ENCODE results near the gene FBN1. TPM values are rescaled to one million over a fixed set of nuclear protein-coding genes. Genes with fewer than 3 reads are reported as not detected.
A peak's percentile ranks its signal among the peaks of the same experiment; 100 is the strongest.

Gene FBN1
- total and polyA plus RNA-seq, 5 experiments from 2014 or later = 0.01 to 0.21 (median 0.08) TPM; not detected in 2

DNA sequence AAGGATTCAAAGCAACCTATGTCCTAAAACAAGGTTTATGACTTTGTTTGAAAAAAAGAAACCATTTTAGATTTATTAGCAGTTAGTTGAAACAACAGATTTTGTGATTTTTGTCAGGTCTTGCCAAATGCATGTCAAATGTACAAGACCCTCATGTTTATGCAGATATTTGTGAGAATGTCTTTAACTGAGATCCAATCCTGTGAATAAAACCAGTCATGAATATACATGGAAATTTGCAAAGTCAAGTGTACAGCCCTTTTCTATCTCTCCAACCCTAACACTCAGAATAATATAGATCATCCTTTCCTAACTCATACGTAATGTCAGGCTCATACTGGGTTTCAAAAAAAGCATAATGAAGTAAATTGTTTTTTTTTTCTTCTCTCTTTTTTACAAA is 237.9 kb downstream of the FBN1 start:
- DNase-seq = no peak
- no peaks in the 10 kb centered on the region for H3K4me1 Mint-ChIP-seq
- no peak overlapping the region for H3K4me3 Mint-ChIP-seq
- H3K27me3 Mint-ChIP-seq = peaks cover 0 to 8% (median 0%) of the 10 kb centered on the region in 5 donors
- no peak overlapping the region for H3K27ac Mint-ChIP-seq
- no peaks in the 10 kb centered on the region for H3K9me3 Mint-ChIP-seq
- ATAC-seq = no peak
- no peaks in the 10 kb centered on the region for H3K36me3 Mint-ChIP-seq
- POLR2A ChIA-PET = no interaction called here

DNA sequence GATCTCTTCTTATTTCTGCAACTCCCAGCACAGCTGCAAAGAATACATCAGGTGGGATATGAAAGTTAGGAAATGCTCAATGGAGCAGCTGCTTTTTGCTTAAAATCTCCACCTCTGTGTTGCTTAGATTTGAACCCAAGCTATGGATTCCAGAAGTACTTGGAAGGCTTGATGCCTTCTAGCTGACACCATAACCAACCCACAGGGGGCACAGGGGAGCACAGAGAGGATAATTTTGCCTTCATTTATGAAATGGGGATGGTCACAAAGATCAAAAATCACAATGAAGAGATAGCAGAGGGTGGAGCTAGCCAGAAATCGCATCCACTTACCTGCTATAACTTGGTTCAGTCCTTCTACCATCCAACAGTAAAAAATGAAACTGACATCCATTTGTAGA is 238.6 kb downstream of the FBN1 start:
- no peak overlapping the region for H3K4me3 Mint-ChIP-seq

DNA sequence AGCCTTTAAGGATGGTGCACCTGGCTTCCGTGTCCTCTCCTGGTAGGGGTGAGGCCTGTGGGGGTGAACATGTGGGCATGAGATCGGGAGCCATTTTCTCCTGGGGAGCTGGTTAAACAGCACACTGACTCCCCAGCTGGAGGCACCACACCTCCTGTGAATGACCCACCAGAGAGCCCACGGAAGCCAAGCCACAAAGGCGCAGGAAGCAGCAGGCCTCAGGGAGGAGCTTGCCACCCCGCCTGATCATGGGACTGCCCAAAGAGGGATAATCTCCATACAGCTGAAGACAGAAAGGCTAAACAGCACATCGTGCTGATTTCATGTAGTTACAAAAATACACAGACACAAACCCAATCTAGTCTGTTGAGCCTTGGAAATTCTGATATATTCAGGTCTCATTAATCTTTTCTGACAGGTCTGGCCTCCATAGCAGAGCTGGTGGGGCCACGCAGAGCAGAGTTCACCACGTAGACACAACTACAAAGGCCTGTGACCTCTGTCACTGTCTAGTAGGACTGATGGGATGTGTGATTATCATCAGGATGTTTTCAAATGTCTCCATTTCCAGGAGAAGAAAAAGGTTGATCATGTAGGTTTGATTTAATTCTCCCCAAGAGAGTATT is 239.1 kb downstream of the FBN1 start:
- Mint-ChIP-seq H3K36me3 (no peaks in the 10 kb centered on the region), H3K27me3 (peaks cover 0 to 8% (median 0%) of the 10 kb centered on the region in 5 donors), H3K27ac (no peak overlapping the region), H3K4me1 (no peaks in the 10 kb centered on the region), H3K4me3 (no peak overlapping the region), H3K9me3 (no peaks in the 10 kb centered on the region)
- no peak for DNase-seq
- no peak for ATAC-seq
- POLR2A ChIA-PET = no interaction called here

More for the DNA sequence above, 238.6 kb downstream of the FBN1 start:
- H3K4me1 Mint-ChIP-seq = no peaks in the 10 kb centered on the region
- peaks cover 0 to 8% (median 0%) of the 10 kb centered on the region in 5 donors for H3K27me3 Mint-ChIP-seq
- no peaks in the 10 kb centered on the region for H3K36me3 Mint-ChIP-seq
- POLR2A ChIA-PET = no interaction called here
- no peak for ATAC-seq
- no peak overlapping the region for H3K27ac Mint-ChIP-seq
- no peaks in the 10 kb centered on the region for H3K9me3 Mint-ChIP-seq
- no peak for DNase-seq

DNA sequence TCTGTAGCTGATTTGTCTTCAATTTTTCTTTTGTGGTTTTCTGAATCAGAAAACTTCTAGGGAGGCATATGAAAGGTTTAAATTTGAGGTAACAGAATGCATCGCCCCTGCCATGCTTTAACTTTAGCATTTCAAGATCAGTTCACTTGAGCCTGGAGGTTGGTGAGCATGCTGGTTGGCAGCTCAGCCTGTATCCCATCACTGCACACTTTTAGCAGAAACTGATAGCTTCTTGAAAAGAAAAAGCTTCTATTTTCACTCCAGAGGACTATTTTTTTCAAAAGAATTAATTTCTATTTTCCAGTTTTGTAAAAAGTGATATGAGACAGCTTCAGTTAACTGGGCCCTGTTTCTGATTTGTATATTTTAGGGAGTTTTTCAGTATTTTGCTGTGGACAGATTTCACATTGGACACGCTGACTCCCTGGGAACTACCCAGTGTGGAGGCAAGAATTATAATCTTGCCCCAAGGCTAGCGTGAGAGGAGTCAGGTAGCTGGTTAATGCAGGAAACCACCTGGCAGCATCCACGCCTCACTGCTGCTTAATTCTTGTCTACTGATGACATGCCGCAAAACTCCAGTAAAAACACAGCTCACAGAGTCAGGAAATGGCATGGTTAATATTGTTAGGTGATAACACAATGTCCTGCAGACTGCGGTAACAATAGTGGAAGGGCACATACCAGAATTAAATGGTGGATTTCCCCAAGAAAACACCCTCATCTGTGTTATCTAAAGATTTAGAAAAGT is 242.9 kb downstream of the FBN1 start:
- H3K36me3 Mint-ChIP-seq = no peaks in the 10 kb centered on the region
- no peak overlapping the region for H3K27ac Mint-ChIP-seq
- no peak overlapping the region for H3K4me3 Mint-ChIP-seq
- H3K4me1 Mint-ChIP-seq = no peaks in the 10 kb centered on the region
- no peaks in the 10 kb centered on the region for H3K9me3 Mint-ChIP-seq
- H3K27me3 Mint-ChIP-seq = peaks cover 0 to 9% (median 4%) of the 10 kb centered on the region in 5 donors
- POLR2A ChIA-PET = no interaction called here
- no peak for ATAC-seq
- no peak for DNase-seq

DNA sequence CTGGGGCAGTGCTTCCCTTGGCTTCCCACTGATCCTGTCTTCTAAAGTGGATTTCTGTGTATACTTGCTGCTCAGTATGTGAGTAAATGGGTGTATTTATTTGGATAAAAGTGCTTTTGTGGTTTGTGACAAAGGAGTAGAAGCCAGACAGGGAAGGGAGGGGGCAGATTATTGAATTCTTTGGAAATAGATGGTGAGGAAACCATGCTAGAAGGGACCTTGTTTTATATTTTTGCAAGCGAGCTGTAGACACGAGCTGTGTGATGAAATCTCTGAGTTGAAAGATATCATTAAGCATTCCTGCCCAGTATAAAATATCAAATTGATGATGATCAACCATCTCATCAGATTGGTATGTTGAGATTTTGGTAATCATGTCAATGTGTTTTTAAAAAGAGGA is 245.4 kb downstream of the FBN1 start:
- H3K27me3 Mint-ChIP-seq = peaks cover 0 to 9% (median 0%) of the 10 kb centered on the region in 5 donors
- H3K9me3 Mint-ChIP-seq = no peaks in the 10 kb centered on the region
- no peak overlapping the region for H3K4me3 Mint-ChIP-seq
- no peak for ATAC-seq
- POLR2A ChIA-PET = no interaction called here
- H3K36me3 Mint-ChIP-seq = no peaks in the 10 kb centered on the region
- peak overlapping the region in 1 of 10 donors; percentile 48 for H3K27ac Mint-ChIP-seq
- DNase-seq = no peak
- H3K4me1 Mint-ChIP-seq = no peaks in the 10 kb centered on the region

DNA sequence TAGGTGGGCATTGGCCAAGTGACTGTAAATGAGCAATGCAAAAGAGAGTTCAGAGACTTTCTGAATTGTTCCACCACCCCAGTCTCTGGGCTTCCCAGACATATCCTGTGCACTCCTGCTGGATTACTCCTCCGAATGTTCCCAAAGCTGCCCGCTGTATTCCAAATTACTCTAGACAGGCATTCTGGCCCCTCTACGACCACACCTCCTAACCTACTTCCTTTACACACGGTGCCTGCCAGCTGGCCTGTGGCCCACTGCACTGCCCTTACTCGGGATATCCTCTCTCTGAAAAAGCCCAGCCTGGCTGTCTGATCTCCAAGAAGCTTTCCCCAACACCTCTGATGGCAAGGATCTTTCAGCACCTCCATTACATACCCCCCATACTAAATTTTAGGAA is 247.7 kb downstream of the FBN1 start:
- H3K4me3 Mint-ChIP-seq = no peak overlapping the region
- no peaks in the 10 kb centered on the region for H3K36me3 Mint-ChIP-seq
- no peaks in the 10 kb centered on the region for H3K4me1 Mint-ChIP-seq

DNA sequence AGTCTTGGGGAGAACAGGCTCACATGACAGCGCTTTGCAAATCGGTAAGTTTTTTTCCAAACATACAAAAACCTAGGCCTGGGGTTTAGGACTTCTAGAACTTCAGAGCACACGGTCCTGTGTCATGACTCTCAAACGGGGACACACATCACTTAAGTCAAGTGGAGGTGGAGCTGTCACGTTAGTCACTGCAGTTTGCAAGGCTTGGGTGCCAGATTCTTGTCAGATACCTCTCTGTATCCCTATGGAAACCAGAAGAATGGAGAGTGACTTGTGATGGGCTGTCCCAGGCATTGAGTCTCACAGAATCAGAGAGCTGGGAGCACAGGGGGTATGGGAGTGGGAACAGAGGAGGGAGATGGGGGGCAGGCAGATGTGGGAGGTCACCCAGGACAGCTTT is 249.5 kb downstream of the FBN1 start:
- H3K27ac Mint-ChIP-seq = no peak overlapping the region
- POLR2A ChIA-PET = no interaction called here

More for the DNA sequence above, 247.7 kb downstream of the FBN1 start:
- POLR2A ChIA-PET = no interaction called here
- Mint-ChIP-seq H3K27me3 (peaks cover 0 to 13% (median 4%) of the 10 kb centered on the region in 5 donors), H3K27ac (no peak overlapping the region), H3K9me3 (no peaks in the 10 kb centered on the region)
- ATAC-seq = no peak
- no peak for DNase-seq

DNA sequence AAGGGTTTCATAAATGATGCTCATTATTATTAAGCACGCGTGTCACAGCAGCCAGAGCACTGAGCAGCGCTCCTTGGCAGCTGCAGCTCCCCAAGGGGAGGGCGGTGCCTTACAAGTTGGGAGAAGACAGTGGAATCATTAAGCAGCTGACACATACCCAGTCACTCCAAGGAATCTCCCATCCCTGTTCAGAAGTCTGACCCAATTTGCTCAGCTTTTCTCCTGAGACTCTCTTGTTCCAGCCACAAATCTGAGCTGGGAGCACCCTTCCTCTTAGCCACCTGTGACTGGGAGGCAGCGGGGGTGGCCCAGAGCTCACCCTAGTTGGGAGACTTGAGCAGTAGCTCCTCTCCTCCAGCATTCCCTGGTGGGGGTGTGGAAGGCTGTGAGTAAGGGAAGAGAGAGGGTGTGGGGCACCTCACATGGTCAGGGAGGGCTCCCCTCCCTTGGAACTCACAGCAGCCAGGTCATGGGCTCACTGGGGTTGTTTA is 249.9 kb downstream of the FBN1 start:
- peaks cover 0 to 16% (median 4%) of the 10 kb centered on the region in 5 donors for H3K27me3 Mint-ChIP-seq
- H3K4me3 Mint-ChIP-seq = no peak overlapping the region
- H3K9me3 Mint-ChIP-seq = no peaks in the 10 kb centered on the region
- no peaks in the 10 kb centered on the region for H3K4me1 Mint-ChIP-seq
- POLR2A ChIA-PET = no interaction called here
- H3K27ac Mint-ChIP-seq = no peak overlapping the region
- DNase-seq = no peak
- no peaks in the 10 kb centered on the region for H3K36me3 Mint-ChIP-seq
- no peak for ATAC-seq

More for the DNA sequence above, 249.5 kb downstream of the FBN1 start:
- ATAC-seq (no peak), DNase-seq (no peak)
- H3K4me1 Mint-ChIP-seq = no peaks in the 10 kb centered on the region
- H3K27me3 Mint-ChIP-seq = peaks cover 0 to 16% (median 4%) of the 10 kb centered on the region in 5 donors
- H3K36me3 Mint-ChIP-seq = no peaks in the 10 kb centered on the region
- H3K9me3 Mint-ChIP-seq = no peaks in the 10 kb centered on the region
- H3K4me3 Mint-ChIP-seq = no peak overlapping the region

DNA sequence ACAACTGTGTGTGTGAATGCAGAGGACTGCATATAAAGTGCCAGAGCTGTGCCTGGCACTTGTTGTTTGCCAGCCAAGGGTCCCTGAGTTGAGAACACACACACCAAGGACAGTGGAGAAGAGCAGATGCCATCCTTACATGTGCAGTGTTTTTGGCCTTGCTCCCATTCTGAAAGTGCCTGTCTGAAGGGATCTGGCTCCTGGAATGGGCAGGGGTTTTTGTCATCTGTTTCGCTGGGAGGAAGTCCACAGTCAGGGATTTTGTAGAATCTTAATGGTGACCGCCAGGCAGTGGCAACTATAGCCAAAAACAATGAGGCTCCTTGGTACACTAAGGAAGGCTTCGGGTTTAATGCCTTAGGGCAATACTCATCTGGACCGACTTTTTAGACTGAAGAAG is 250.5 kb downstream of the FBN1 start:
- Mint-ChIP-seq H3K27ac (no peak overlapping the region), H3K9me3 (no peaks in the 10 kb centered on the region), H3K27me3 (peaks cover 0 to 16% (median 4%) of the 10 kb centered on the region in 5 donors), H3K4me3 (no peak overlapping the region), H3K36me3 (no peaks in the 10 kb centered on the region), H3K4me1 (no peaks in the 10 kb centered on the region)
- POLR2A ChIA-PET = no interaction called here
- ATAC-seq (no peak), DNase-seq (no peak)

DNA sequence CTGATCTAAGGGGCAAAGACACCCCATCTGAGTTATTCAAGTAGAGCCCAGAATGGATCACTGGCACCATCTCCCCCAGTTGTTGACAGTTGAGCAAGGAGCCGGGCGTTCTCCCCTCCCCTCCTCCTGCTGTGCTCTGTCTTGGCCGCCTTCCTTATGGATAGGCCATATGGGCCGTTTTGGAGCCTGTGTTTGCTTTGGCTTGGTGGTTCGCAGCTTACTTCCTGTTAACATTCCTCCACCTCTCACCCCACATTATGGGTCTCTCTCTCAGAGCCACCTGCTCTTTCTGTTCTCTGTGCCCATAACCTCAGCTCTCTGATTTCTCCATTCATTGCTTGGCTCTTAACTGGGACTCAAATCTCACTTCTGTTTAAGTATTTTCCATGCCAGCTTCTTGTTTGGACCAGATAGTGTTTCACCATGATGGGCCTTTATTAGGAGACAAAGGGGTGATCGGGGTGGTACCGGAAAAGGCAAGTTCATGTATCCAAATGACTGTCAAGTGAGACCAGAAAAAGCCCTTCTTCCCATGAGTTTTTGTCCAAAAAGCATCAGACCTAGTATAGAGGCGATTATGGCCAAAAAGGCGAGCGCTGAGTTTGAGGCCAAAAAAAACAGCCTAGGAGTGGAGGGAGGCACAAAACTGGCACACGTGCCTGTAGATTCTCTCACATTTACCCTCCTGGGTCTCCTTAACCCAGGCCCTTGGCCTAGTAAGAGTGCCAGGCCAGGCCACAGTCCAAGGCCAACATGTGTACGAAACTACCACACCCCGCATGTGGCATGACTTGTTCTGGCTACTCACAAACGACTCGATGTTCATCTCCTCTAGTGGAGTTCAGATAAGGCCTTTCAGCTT is 251.6 kb downstream of the FBN1 start:
- POLR2A ChIA-PET = no interaction called here

DNA sequence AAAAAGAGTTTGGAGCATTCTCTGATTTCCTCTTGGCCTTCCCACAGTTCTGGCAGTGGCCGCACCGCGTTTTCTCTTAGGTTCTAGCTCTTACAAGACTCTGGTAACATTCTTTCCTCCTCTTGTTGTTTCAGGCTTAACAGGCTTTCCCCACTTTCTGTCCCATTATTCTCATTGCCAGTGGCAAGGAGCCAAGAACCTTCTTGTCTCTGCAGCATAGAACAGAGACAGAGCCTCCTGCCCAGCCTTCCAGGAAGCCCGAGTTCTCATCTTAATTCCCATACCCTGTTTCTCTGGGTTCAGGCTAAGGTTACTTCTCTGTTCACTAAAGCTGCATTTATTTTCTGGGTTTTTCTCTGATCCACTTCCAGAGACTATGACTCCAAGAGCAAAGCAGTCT is 253.2 kb downstream of the FBN1 start:
- H3K4me3 Mint-ChIP-seq = no peak overlapping the region
- no peaks in the 10 kb centered on the region for H3K4me1 Mint-ChIP-seq
- H3K9me3 Mint-ChIP-seq = no peaks in the 10 kb centered on the region
- DNase-seq = no peak
- ATAC-seq = no peak
- H3K27me3 Mint-ChIP-seq = peaks cover 0 to 10% (median 3%) of the 10 kb centered on the region in 5 donors
- POLR2A ChIA-PET = interaction anchor here (0.6 kb wide), 1 partner anchor 150 kb away, joined by 3 read pairs; no protein-coding TSS in a partner anchor
- H3K27ac Mint-ChIP-seq = no peak overlapping the region
- no peaks in the 10 kb centered on the region for H3K36me3 Mint-ChIP-seq

More for the DNA sequence above, 251.6 kb downstream of the FBN1 start:
- Mint-ChIP-seq H3K27me3 (peaks cover 0 to 13% (median 4%) of the 10 kb centered on the region in 5 donors), H3K4me3 (no peak overlapping the region), H3K36me3 (no peaks in the 10 kb centered on the region), H3K4me1 (no peaks in the 10 kb centered on the region), H3K9me3 (no peaks in the 10 kb centered on the region), H3K27ac (no peak overlapping the region)
- ATAC-seq (no peak), DNase-seq (no peak)

DNA sequence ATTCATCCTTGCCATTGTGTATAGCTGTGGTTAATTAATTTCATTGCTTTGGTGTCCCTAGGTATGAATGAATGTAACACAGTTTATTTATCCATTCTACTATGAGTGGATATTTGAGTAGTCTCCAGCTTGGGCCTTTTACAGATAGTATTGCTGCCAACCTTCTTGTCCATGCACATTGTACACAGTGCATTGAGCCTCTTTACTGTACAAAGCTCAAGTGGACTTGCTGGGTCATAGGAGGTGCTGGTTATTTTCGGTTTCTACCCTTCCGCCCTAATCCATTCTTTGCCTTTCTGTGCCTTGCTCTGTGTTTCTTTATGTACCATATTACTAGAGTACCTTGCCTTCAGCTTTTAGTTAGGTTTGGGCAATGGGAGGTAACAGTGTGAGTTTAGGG is 253.6 kb downstream of the FBN1 start:
- Mint-ChIP-seq H3K27ac (no peak overlapping the region), H3K36me3 (no peaks in the 10 kb centered on the region), H3K4me1 (no peaks in the 10 kb centered on the region), H3K4me3 (no peak overlapping the region), H3K9me3 (no peaks in the 10 kb centered on the region), H3K27me3 (peaks cover 0 to 10% (median 3%) of the 10 kb centered on the region in 5 donors)
- no peak for ATAC-seq
- POLR2A ChIA-PET = interaction anchor here (0.6 kb wide), 1 partner anchor 149 kb away, joined by 3 read pairs; no protein-coding TSS in a partner anchor
- DNase-seq = no peak

DNA sequence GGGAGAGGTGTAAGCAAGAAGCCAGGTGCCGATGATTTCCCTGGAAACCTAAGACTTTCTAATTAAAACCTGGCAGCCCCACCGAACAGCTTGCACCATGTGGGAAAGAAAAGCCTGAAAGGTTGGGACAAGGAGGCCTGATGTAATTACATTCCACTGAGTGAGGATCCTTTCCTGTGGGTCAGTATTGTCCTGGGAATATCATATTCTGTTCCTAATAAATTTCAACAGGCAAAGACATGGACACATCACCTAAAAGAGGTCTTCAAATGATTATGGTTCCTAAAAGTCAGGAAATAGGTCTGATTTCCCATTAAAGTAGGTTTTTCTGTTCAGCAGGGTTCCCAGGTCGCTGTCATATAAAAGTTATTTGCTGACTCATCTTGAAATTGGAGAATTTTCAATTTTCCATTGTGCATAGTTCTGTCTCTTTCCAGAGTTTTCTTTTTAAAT is 255.8 kb downstream of the FBN1 start:
- no peak overlapping the region for H3K27ac Mint-ChIP-seq
- DNase-seq (no peak), ATAC-seq (no peak)
- POLR2A ChIA-PET = no interaction called here
- peaks cover 2 to 25% (median 3%) of the 10 kb centered on the region in 5 donors for H3K27me3 Mint-ChIP-seq
- H3K36me3 Mint-ChIP-seq = no peaks in the 10 kb centered on the region
- H3K9me3 Mint-ChIP-seq = no peaks in the 10 kb centered on the region
- no peak overlapping the region for H3K4me3 Mint-ChIP-seq
- H3K4me1 Mint-ChIP-seq = no peaks in the 10 kb centered on the region

All from naive thymus-derived CD8-positive, alpha-beta T cell (primary cell).